Mesenteric fat pad (tissue), 1 donor: ENCODE data around the gene NEDD4L. TPM values are rescaled to one million over a fixed set of nuclear protein-coding genes. Genes with fewer than 3 reads are reported as not detected.

Source experiments
- DNase-seq: peaks from one replicate; pipeline ENCODE4 v3.0.0-alpha.2; 2020; ENCODE audit warnings: low spot score
- total RNA-seq: library from RNA; stranded (reverse); fragmentation: NEBNext Ultra II Directional; extraction: Animal tissue kit (Norgen Biotek cat#: 25700); gene quantifications from one replicate; pipeline ENCODE4 v1.2.1, GENCODE V29; 2021
- donor health status: DM: yes; HTN: yes; CAD: no.

NEDD4L gene
- total RNA-seq, 1 donor from 2014 or later: 43.7 TPM

DNA sequence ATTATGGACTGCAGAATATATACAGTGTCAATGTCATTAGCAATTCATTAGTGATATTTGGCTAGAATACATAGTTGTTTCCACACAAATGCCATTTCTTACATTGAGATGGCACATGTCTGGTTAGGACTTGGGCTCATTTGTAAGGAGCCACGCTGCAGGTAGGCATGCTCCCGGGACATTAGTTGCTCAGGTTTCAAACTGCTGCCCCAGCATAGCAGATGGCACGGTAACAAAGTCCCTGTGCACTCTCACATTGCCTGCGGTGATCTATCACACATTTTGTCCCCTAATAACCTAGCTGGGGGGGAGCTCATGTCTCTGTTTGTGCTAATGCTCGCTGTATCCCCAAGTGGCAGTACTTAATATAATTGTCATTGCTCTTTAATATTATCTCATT lies 185.1 kb downstream of the NEDD4L start:
- no peak for DNase-seq

DNA sequence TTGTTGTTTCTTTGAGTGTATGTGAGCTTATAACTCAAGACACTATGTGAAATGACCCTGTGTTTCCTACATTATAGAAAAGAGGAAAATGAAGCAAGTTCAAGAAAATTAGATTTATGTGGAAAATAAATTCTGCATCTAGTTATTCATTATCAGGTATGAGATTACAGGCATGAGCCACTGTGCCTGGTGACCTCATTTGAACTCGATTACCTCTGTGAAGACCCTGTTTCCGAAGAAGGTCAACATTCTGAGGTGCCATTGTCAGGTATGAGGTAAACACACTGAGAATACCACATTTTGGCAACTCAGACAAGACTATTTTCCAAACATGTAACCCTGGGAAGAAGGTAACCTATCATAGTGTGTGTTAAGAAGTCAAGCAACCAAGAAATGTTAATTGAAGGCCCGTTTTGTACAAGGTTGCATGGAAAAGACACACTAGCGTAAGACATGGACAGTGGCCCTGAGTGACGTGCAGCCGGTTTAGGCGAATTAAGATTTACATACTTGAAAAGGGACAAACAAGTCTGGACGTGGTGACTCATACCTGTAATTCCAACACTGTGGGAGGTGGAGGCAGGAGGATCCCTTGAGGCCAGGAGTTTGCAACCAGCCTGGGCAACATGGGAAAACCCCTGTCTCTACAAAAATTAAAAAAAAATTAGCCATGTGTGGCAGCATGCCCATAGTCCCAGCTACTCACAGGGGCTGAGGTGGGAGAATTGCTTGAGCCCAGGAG lies 186.6 kb downstream of the NEDD4L start:
- DNase-seq: no peak

DNA sequence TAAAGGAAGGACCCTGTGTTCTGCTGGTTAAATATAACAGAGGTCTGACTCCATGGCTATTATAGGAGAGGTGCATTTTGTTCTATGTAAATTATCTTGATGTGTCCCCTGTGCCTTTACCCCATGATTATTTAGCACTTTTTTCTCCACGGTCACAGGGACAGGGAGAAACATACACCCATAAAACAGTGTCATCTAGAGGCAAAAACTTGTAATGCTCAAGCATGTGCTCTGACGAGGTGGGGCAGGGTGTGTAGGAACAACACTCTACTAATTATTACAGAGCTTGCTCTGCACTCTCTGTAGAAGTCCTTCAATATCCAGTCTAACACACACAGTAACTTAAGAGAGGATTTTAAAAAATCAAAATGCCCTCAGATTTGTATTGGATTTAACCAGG lies 187.9 kb downstream of the NEDD4L start:
- DNase-seq: no peak

DNA sequence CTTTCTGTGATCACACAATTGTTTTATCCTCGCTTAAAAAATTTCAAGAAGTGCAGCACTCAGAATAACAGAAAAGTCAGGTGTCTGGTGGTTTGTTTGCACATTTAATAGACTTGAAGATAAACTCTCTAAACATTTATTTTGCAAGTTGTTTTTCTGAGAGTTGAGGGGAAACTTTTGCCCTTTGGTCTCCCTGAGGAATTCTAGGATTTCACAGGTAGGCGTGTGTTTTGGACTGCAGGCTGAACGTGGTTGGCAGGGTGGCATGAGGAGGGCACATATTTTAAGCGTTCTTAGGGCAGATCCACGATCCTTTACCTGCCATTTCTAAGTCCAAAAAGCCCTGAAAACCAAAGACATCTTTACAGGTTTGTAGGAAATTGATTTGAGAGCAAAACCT lies 188.6 kb downstream of the NEDD4L start:
- DNase-seq: no peak

DNA sequence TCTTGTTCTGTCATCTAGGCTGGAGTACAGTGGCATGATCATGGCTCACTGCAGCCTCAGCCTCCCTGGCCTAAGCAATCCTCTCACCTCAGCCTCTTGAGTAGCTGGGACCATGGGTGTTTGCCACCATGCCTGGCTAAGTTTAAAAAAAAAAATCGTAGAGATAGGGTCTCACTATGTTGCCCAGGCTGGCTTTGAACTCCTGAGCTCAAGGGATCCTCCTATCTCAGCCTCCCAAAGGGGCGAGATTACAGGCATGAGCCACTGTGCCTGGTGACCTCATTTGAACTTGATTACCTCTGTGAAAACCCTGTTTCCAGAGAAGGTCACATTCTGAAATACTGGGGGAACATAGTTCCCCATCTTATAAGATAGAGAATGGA lies 190.3 kb downstream of the NEDD4L start:
- DNase-seq: no peak

DNA sequence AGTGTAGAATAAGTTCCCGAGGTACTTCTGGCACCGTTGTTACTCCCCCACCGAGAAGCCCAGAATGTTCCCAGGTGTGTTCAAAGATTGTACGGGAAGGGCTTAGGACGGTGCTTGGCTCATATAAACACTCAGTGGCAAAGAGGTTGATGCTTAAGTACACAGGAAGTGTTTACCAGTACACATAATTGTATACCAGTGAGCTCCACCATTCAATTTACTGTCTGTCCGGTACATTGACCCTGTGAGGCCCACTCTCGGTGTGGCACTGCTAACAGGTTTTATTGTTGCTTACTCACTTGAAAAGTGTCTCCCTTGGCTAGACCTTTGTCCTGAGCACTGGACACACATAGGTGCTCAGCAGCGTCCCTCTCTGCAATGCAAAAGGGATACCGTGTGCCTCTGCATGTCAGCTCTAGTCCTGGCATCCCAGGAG lies 191.0 kb downstream of the NEDD4L start:
- DNase-seq: no peak

DNA sequence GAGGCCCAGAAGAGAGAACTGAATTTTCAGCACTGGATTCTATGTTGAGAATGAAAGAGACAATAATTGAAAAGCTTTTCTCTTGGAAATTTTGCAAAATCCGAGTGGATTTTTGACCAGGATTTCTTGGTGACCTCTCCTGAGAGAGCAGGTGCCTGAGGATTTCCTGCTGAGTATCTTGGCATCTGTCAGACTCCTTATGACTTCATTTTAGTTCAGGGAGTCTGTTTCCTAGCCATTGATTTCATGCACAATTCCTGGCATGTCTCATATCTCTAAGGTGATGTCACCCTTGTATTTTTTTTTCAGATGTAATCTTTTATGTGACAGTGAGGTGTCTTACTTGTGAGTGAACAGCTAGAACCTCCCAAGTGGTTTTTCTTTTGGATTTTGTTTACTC lies 195.9 kb downstream of the NEDD4L start:
- no peak for DNase-seq

DNA sequence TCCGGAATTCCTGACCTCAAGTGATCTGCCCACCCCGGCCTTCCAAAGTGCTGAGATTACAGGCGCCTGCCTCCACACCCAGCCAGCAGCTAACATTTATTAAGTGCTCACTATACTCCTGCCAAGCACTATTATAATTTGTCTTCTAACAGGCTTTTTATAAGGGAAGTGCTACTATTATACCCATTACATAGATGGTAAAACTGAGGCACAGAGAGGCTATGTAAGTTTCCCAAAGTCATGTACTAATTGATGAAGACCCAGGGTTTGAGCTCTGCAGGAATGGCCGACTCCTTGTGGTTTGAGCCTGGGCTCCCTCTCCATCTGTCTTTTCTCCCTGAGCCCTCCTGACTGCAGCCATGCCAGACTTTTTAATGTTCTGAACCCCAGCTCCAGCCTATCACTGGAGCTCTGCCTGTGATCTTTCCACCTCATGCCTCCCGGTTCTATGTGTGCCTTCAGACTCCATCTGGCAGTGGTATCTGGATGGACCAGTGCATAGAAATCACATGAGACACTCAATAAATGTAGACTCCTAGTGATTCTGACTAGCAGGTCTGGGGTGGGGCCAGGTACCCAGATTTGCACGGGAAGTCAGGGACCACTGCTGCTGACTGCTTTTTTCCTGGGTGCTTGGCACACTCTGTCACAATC lies 197.1 kb downstream of the NEDD4L start:
- DNase-seq: no peak

DNA sequence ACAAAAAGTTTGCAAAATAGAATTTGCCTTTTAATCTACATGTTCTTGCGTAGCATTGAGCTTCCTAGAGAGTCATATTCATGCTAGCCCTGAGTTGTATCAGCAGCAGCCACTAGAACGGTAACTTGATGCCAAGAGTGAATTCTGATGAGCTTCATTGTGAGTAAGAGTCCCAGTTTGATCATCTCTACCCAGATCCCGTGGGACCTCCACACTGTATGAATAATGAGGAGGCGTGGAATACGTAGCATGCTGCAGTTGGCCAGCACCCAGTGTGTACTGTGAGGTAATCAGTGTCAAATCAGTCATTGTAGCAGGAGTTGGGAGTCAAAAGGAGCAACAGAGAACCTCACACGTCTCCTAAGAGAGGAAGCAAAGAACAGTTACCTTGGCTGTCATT lies 197.9 kb downstream of the NEDD4L start:
- no peak for DNase-seq

DNA sequence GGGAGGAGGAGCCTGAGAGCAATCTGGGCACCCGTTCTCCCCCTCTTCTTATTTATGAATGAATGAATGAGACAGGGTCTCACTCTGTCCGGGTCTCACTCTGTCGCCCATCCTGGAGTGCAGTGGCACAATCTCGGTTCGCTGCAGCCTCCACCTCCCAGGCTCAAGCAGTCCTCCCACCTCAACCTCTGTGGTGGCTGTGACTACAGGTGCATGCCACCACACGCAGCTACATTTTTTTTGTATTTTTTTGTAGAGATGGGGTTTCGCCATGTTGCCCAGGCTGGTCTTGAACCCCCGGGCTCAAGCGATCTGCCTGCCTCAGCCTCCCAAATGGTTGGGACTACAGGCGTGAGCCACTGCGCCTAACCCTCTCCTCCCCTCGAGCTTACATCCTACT lies 198.4 kb downstream of the NEDD4L start:
- no peak for DNase-seq

DNA sequence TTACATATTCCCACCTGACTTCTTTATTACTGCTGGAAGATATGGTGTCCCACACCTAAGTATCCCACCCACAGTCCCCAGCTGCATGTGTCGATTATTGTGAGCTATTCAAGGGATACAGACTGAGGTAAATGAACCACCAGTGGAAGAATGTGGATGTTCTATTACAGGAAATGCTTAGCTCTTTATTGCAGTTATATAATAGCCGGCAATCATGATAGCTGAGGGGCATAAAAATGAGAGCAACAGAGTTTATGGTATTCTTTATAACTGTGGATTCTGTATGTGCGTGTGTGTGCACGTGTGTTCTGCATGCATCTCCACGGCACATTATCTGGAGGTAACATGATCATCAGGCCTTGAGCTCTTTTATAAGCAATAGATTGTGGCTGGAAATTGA lies 198.9 kb downstream of the NEDD4L start:
- no peak for DNase-seq

DNA sequence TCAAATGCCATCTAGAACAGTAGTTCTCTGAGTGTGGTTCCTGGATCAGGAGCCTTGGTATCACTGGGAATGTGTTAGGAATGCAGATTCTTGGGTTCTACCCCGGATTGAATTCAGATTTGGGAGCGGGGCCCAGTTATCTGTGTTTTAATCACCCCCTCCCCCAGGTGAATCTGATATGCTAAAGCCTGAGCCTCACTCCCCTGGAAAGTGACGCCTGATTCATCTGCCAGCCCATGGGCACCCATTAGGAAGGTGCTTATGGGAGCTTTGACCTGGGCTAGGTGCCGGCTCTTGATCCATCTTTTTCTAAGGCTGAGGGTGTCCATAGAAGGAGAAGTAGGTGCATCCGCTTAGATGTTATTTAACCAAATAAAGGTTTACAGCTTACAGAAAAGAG lies 199.4 kb downstream of the NEDD4L start:
- no peak for DNase-seq

DNA sequence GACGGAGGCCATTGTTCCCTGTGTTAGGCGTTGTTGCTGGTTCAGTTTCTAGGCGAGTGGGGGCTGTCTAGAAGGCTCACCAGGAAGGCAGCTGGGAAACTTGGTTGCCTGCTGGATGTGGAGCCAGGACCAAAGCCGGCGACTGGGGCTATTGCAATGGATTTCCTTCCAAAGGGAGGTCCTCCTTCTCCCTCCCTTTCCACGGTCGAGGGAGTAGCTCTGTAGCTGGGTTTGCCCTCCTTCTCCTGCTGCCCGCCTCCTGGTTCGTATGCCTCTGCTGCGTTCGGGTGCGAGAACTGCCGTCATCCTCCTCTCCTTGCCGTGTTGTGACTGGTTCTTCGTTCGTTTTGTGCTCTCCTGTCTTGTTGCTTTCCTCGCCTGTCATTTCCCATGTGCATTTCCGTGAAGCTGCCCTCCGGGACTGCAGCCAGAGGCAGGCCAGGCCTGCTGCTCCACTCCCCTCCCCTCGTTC lies 203.4 kb downstream of the NEDD4L start:
- DNase-seq: no peak

DNA sequence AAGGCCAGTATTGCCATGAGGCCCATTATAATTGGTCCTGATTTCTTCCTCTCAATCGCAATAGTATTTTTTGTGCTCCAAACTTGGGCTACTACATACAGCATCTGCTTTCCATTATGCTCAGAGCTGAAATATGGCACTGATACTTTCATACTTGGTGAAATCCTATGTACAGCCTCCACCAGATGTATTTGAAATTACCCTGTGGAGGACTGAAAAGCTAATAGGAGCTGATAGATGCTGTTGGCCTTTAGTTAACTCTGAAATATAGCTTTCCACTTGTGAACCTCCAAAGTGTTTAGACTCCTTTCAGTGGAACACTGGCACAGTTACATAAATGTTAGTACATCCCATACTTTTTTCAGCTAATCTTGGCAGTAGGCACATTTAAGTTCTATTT lies 205.7 kb downstream of the NEDD4L start:
- no peak for DNase-seq

DNA sequence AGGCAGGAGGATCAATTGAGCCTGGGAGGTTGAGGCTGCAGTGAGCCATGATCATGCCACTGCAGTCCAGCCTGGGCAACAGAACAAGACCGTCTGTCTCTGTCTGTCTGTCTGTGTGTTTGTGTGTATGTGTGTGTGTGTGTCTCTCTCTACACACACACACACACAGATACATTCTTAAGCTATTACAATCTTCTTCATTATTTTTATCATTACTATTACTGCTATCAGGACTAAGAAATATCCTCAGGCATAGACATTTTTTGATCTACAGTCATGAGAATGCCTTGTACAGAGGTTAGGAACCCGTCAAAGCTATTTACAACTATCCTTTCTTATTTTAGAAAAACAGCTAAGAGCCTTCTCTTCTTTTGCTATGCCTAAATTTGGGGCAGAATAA lies 207.4 kb downstream of the NEDD4L start:
- no peak for DNase-seq

DNA sequence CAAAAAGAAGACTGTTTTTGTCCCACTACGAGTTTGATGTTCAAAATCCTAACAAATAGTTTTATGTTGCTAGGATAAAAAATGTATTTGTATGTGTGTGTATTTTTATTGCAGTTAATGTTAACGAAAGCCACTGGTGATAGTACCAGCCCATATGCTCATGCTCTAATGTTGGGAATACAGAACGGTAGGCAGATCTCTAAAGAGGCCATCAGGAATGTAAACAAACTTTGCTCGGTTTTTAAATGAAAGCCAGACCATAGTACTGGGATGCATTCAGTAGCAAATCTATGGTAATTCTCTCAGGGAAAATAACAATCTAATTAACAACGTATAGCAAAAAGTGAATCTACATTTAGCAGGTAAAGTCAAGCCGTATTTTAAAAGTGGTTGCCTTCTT lies 208.1 kb downstream of the NEDD4L start:
- DNase-seq: no peak

DNA sequence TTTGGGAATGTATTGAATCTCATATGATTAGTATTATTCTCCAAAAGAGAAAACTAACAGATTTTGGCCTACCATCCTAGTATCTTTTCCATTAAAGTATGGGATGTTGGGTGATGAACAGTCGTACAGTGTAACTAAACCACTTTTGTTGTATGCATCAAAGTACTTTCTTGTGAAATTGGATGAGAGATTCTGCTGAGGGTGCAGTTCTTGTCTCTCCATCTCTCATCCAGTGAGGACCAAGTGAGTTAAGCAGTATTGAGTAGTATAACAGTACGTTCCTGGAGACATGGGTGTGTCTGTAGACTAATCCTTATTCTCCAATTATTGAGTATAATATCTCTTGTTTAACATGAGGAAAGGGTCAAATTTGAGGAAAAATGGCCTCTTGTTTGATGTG lies 209.3 kb downstream of the NEDD4L start:
- DNase-seq: no peak

DNA sequence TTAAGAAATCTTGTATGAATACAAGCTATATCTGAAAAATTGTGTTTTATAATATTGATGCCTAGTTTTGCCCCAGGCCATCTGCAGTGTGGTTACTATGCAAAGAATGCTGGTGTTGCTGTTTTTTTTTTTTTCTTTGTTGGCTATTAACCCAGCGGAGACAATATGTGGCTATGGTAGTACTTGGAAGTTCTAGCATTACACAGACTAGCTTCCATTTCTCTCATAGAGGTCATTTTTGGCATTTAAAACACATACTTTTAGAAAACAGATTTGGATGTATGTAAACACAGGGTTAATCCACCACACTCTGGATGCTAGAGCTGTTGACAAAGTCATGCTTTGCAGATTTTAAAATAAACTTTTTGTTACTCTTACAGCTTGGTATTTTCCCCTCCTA lies 209.8 kb downstream of the NEDD4L start:
- DNase-seq: no peak

DNA sequence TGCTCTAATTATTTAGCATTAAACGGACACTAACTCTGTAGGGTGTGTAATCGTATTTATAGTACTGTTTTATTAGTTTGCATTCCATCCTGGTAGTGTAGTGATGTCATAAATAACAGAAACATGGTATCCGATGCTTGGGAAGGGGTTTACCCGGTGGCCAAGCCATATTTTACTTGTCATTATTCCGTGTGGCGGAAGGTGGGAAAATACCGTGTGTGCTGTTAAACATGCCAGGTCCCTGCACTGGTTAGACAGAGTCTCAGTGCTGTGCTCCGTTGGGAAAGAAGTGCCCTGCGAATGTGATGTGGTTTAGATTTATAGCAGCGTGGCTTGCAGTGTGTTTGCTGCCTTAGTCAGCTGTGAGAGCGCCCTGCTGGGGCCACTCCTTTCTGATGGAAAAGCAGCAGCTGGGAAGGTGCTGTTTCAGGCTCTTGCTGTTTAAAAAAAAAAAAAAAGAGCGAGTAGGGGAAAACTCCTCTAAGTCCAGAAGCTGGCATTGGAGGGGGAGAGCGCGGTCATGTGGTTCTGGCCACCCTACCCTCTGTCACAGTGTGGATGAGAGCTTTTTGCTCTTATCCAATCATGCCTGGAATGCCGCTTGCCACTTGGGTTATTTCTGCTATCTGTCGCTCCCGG lies 211.0 kb downstream of the NEDD4L start:
- no peak for DNase-seq

DNA sequence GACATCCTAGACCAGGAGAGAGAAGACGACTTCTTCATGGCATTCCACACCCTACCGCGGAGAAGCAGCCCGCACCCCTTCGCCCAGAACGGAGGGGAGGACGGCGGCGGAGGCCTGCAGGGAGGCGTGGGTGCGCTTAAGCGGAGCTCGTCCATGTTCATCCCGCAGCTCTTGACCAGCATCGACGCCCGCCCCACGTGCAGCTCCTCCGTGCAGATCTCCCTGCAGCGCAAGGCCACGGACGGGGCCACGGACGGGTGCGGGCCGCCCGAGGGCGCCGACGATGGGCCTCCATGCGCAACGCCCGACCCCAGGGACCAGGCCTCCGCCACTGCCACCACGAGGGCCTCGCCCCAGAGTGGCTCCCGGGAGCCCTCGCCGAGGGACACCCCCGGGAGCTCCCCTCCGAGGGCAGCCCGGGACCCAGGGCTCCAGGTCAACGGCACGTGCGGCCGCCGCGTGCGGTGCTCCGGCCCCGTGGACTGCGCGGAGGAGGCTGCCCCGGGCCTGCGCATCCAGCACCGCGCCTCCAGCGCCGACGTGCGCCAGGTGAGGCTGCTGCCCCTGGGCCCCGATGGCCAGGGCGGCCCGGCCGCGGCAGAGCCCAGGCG lies 211.8 kb downstream of the NEDD4L start:
- no peak for DNase-seq

DNA sequence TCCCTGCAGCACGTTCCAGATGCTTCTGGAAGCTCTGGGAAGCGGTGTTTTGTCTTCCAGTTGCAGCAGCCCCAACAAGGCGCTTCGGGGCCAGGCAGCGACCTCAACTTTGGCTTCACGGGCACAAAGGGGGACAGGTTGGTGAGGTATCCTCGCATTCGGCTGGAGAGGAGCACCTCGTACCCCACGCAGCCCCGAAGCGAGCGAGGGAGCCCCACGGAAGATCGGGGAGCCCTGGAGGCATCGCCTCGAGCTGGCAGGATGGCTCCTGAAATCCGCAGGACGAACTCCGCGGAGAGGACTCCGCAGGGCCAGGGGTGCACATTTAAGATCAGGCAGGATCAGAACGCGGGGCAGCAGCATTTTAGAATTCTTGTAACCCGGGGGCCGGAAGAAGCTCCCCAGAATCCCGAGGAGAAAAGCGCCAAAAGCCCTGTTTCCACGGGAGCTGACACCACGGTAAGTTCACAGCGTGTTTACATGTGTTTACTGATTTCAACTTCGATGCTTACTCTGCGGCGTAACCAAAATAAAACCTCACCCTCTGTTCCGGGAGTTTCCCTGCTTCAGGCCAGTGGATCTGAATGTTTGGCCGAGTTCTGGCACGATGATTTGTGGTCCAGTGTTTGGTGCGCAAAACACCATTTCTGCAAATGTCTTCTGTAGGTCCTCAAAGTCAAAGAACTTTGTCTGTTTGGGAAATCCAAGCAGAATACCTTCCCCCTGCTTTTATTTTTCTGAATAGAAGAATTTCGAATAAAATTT lies 212.5 kb downstream of the NEDD4L start:
- DNase-seq: no peak
